CD14-positive monocyte (primary cell): ENCODE measurements around the gene NID2. TPM values are rescaled to one million over a fixed set of nuclear protein-coding genes. Genes with fewer than 3 reads are reported as not detected.
A peak's percentile ranks its signal among the peaks of the same experiment; 100 is the strongest.

Source experiments
- DNase-seq, 3 donors: peaks; one replicate each; pipeline ENCODE4 v3.0.0-alpha.2; 2011 to 2022
- H2AFZ ChIP-seq: 2 replicates; pipeline ENCODE4 v1.6.0; 2012; ENCODE audit warnings: mild to moderate bottlenecking, low read depth, low read length, inconsistent platforms; ENCODE audit not compliant: insufficient read depth, poor library complexity, severe bottlenecking
- H3K27ac ChIP-seq, 2 donors: 1 replicate in 1 of 2; 2 replicates in 1 of 2; pipeline ENCODE4 v1.5.1; 2012 to 2013; ENCODE audit warnings: low read length in 2 of 2, control low read depth in 1 of 2, inconsistent platforms in 1 of 2, low read depth in 1 of 2, mild to moderate bottlenecking in 1 of 2
- H3K27me3 ChIP-seq, 2 donors: one replicate each; pipeline versions ENCODE4 v1.6.0 to v1.6.1; 2011 to 2013; ENCODE audit warnings: low read length in 2 of 2; ENCODE audit not compliant: control insufficient read depth in 2 of 2, insufficient read depth in 2 of 2
- H3K36me3 ChIP-seq, 2 donors: replicated peaks in 1 of 2; 1 replicate in 1 of 2; 2 replicates in 1 of 2; pipeline versions ENCODE4 v1.5.1 to v1.6.1; 2012 to 2013; ENCODE audit warnings: low read length in 2 of 2, control low read depth in 1 of 2, inconsistent platforms in 1 of 2, mild to moderate bottlenecking in 1 of 2; ENCODE audit not compliant: insufficient read depth in 2 of 2, control insufficient read depth in 1 of 2
- H3K4me1 ChIP-seq, 2 donors: 1 replicate in 1 of 2; 2 replicates in 1 of 2; pipeline versions ENCODE4 v1.5.1 to v1.6.1; 2012 to 2013; ENCODE audit warnings: low read length in 2 of 2, control low read depth in 1 of 2, inconsistent platforms in 1 of 2, mild to moderate bottlenecking in 1 of 2, moderate library complexity in 1 of 2; ENCODE audit not compliant: insufficient read depth in 2 of 2, control insufficient read depth in 1 of 2
- H3K4me2 ChIP-seq: replicated peaks from 2 replicates; pipeline ENCODE3; 2012; ENCODE audit warnings: low read length, moderate library complexity, mild to moderate bottlenecking; ENCODE audit not compliant: poor library complexity, severe bottlenecking; ENCODE audit errors: extremely low read depth
- H3K4me3 ChIP-seq, 3 experiments: fragments of 200-600 bp in 1 of 3; sonication (generic) in 1 of 3; replicated peaks in 1 of 3; 1 replicate in 2 of 3; 2 replicates in 1 of 3; pipeline ENCODE4 v1.5.1; 2011 to 2013; ENCODE audit warnings: low read length in 3 of 3, mild to moderate bottlenecking in 3 of 3, control low read depth in 2 of 3, low read depth in 2 of 3, inconsistent platforms in 1 of 3, moderate library complexity in 1 of 3
- H3K79me2 ChIP-seq: 2 replicates; pipeline ENCODE4 v1.6.0; 2012; ENCODE audit warnings: mild to moderate bottlenecking, control low read depth, inconsistent platforms, low read length, moderate library complexity; ENCODE audit not compliant: insufficient read depth
- H3K9ac ChIP-seq: 2 replicates; pipeline ENCODE4 v1.6.0; 2017; ENCODE audit warnings: low read length, mild to moderate bottlenecking; ENCODE audit not compliant: insufficient read depth, poor library complexity, severe bottlenecking
- H3K9me3 ChIP-seq, 2 donors: replicated peaks in 1 of 2; 1 replicate in 1 of 2; 2 replicates in 1 of 2; pipeline versions ENCODE4 v1.5.1 to v1.6.1; 2012 to 2013; ENCODE audit warnings: low read length in 2 of 2, control low read depth in 1 of 2; ENCODE audit not compliant: control insufficient read depth in 1 of 2, insufficient read depth in 1 of 2
- H4K20me1 ChIP-seq: 2 replicates; pipeline ENCODE4 v1.6.0; 2012; ENCODE audit warnings: mild to moderate bottlenecking, low read length, control low read depth, moderate library complexity; ENCODE audit not compliant: insufficient read depth
- H3K27ac Mint-ChIP-seq, 7 donors: one replicate each; pipeline ENCODE4 v1.8.0; 2020; ENCODE audit warnings: mild to moderate bottlenecking in 7 of 7, mixed read lengths in 7 of 7, moderate library complexity in 6 of 7, inconsistent platforms in 2 of 7
- H3K27me3 Mint-ChIP-seq, 3 donors: one replicate each; pipeline ENCODE4 v1.8.0; 2021 to 2022; ENCODE audit warnings: low read depth in 3 of 3, mild to moderate bottlenecking in 3 of 3, mixed read lengths in 3 of 3, moderate library complexity in 3 of 3, inconsistent platforms in 1 of 3
- H3K36me3 Mint-ChIP-seq, 2 donors: one replicate each; pipeline ENCODE4 v1.8.0; 2020; ENCODE audit warnings: mixed read lengths in 2 of 2, inconsistent platforms in 1 of 2, mild to moderate bottlenecking in 1 of 2
- H3K4me1 Mint-ChIP-seq: one replicate; pipeline ENCODE4 v1.8.0; 2020; ENCODE audit warnings: mild to moderate bottlenecking, mixed read lengths
- H3K4me3 Mint-ChIP-seq, 2 donors: one replicate each; pipeline ENCODE4 v1.8.0; 2020; ENCODE audit warnings: mild to moderate bottlenecking in 2 of 2, mixed read lengths in 2 of 2, moderate library complexity in 1 of 2
- H3K9me3 Mint-ChIP-seq, 7 donors: one replicate each; pipeline ENCODE4 v1.8.0; 2020 to 2022; ENCODE audit warnings: mixed read lengths in 7 of 7, mild to moderate bottlenecking in 6 of 7, moderate library complexity in 6 of 7, inconsistent platforms in 2 of 7
- WGBS: methylation state at CpG from one replicate; pipeline ENCODE4 v1.1.5; 2013; ENCODE audit warnings: missing lambda C conversion rate; ENCODE audit not compliant: insufficient coverage; 5-methylcytosine and 5-hydroxymethylcytosine counted together
- intact Hi-C, 2 donors: fragments of 100-400 bp; cut with micrococcal nuclease; formaldehyde crosslinking; loops; one replicate each; pipeline versions ENCODE4 v1.15.0 to v1.15.1; 2023
- polyA plus RNA-seq, 3 donors: library from polyadenylated mRNA; depleted of rRNA in 1 of 3; unstranded in 2 of 3; stranded (reverse) in 1 of 3; fragments of 300-500 nt in 2 of 3; fragments of >200 nt in 1 of 3; fragmentation: Illumina TruSeq in 2 of 3; gene quantifications; 1 replicate in 2 of 3; 2 replicates in 1 of 3; pipeline ENCODE4 v1.2.3, GENCODE V29; 2012 to 2021
- TF ChIP-seq, protein P1 (sequence below): fragments of 200-600 bp; IDR thresholded peaks from one replicate; pipeline ENCODE4 v1.8.0; 2022; ENCODE audit warnings: antibody characterized with exemption, mild to moderate bottlenecking

Gene NID2
- polyA plus RNA-seq, 3 donors = not detected

DNA sequence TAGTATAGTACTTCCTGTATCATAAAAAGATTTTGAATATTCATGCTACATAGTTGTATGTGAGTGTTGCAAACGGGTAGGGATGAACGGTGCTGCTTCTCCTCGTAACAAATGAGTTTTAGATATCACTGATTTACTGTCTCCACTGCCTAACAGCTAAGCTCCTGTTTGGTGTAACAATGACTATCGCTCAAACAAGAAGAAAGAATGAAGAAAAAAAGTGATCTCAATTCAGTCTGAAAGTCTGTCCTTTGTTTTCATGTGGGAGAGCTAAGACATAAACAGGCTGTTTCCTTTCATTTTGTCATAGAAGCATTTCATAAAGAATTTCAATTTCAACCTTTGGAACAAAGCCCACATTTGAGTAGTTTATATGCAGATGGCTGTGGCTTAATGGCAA, 105.6 kb downstream of the NID2 start:
- Mint-ChIP-seq H3K4me3 (no peak overlapping the region), H3K27me3 (peaks cover 0 to 4% (median 0%) of the 10 kb centered on the region in 3 donors), H3K9me3 (peaks cover 0 to 20% (median 7%) of the 10 kb centered on the region in 7 donors), H3K36me3 (peaks cover 75 to 77% of the 10 kb centered on the region in 2 donors), H3K4me1 (peaks cover 12% of the 10 kb centered on the region), H3K27ac (peak overlapping the region in 3 of 7 donors; percentile 16 to 25 (median 17))
- Histone ChIP-seq H3K27ac (no peak overlapping the region), H3K27me3 (no peaks in the 10 kb centered on the region), H3K9ac (no peak overlapping the region), H3K36me3 (peaks cover 11 to 81% of the 10 kb centered on the region in 2 donors), H4K20me1 (peaks cover 24% of the 10 kb centered on the region), H3K4me2 (no peak overlapping the region), H3K79me2 (no peaks in the 10 kb centered on the region), H2AFZ (no peak overlapping the region), H3K4me3 (no peak overlapping the region), H3K4me1 (no peaks in the 10 kb centered on the region), H3K9me3 (peaks cover 3 to 7% of the 10 kb centered on the region in 2 donors)
- WGBS = 20% methylated on average over 1 of the region's 4 CpGs
- TF ChIP-seq, protein P1, sequence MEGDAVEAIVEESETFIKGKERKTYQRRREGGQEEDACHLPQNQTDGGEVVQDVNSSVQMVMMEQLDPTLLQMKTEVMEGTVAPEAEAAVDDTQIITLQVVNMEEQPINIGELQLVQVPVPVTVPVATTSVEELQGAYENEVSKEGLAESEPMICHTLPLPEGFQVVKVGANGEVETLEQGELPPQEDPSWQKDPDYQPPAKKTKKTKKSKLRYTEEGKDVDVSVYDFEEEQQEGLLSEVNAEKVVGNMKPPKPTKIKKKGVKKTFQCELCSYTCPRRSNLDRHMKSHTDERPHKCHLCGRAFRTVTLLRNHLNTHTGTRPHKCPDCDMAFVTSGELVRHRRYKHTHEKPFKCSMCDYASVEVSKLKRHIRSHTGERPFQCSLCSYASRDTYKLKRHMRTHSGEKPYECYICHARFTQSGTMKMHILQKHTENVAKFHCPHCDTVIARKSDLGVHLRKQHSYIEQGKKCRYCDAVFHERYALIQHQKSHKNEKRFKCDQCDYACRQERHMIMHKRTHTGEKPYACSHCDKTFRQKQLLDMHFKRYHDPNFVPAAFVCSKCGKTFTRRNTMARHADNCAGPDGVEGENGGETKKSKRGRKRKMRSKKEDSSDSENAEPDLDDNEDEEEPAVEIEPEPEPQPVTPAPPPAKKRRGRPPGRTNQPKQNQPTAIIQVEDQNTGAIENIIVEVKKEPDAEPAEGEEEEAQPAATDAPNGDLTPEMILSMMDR = no peak
- intact Hi-C loops = no loop called here
- no peak for DNase-seq

DNA sequence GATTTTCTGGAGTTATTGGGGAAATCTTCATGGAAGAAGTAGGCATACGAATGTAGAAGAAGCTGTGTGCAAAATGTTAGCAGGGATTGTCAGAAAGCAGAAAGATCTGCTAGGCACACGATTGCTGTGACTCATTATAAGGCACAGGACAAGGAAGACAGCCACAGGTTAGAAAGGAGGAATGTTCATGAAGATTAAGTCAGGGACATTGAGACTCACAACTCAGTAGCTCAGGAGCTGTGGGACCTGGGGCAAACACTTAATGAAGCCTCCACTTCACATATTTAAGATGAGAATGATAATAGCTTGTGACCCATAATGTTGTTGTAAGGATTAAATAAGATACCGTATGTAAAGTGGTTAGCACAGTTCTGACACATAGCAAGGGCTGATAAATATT, 106.1 kb downstream of the NID2 start:
- Histone ChIP-seq H2AFZ (no peak overlapping the region), H3K9ac (no peak overlapping the region), H3K4me2 (no peak overlapping the region), H3K9me3 (peaks cover 7% of the 10 kb centered on the region in 2 donors), H3K27ac (no peak overlapping the region), H3K4me3 (no peak overlapping the region), H4K20me1 (peaks cover 28% of the 10 kb centered on the region), H3K79me2 (no peaks in the 10 kb centered on the region), H3K4me1 (no peaks in the 10 kb centered on the region), H3K27me3 (no peaks in the 10 kb centered on the region), H3K36me3 (peaks cover 15 to 81% of the 10 kb centered on the region in 2 donors)
- H3K27me3 Mint-ChIP-seq = peaks cover 0 to 4% (median 0%) of the 10 kb centered on the region in 3 donors
- WGBS = 50% methylated on average over 1 of the region's 3 CpGs
- no peak overlapping the region for H3K4me3 Mint-ChIP-seq
- DNase-seq = no peak
- H3K4me1 Mint-ChIP-seq = peaks cover 12% of the 10 kb centered on the region
- H3K9me3 Mint-ChIP-seq = peaks cover 5 to 24% (median 10%) of the 10 kb centered on the region in 7 donors
- intact Hi-C loops = no loop called here
- TF ChIP-seq, protein P1 = no peak
- peak overlapping the region in 2 of 7 donors; percentile 4 to 46 for H3K27ac Mint-ChIP-seq
- H3K36me3 Mint-ChIP-seq = peaks cover 74 to 77% of the 10 kb centered on the region in 2 donors
